GM18867 (cell line): ENCODE results near the gene ARHGEF3.

ENCODE experiments used
- ATAC-seq: cut with Tn5 transposase; IDR thresholded peaks from one replicate; pipeline ENCODE4 v1.9.1; 2021; ENCODE audit warnings: mild to moderate bottlenecking, moderate library complexity; ENCODE audit not compliant: unreplicated experiment

The ARHGEF3 gene

GRCh38 chr3:56823421-56823926 is 21.7 kb upstream of the ARHGEF3 start:
- ATAC-seq = no peak

GRCh38 chr3:56822501-56822900 is 20.8 kb upstream of the ARHGEF3 start:
- ATAC-seq = no peak

GRCh38 chr3:56819016-56819809 is 17.5 kb upstream of the ARHGEF3 start:
- no peak for ATAC-seq

- no peak for ATAC-seq
Measured at GRCh38 chr3:56818156-56818985, 16.6 kb upstream of the ARHGEF3 start.

DNA sequence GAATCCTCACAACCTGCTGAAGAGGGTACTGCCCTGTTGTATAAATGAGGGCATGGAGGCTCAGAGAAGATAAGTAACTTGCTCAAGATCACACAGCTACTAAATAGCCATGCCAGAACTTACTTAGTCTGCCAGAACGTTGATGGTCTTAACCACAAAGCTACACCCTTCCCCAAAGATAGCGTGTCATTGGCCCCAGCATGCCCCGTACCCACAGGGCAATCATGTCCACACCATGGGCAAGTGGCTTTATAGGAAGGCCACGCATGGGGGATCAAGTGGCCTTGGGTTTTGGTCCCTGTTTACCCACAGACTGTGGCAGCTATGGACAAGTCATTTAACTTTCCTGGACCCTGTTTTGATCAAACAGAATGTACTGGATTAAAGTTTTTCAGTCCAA is 15.9 kb upstream of the ARHGEF3 start:
- ATAC-seq = no peak

- ATAC-seq = no peak
Measured at GRCh38 chr3:56816061-56816460, 14.3 kb upstream of the ARHGEF3 start.

- ATAC-seq = no peak
Measured at GRCh38 chr3:56815589-56815988, 13.8 kb upstream of the ARHGEF3 start.

GRCh38 chr3:56813653-56813960 is 11.9 kb upstream of the ARHGEF3 start:
- no peak for ATAC-seq

GRCh38 chr3:56812754-56813652 is 11.3 kb upstream of the ARHGEF3 start:
- no peak for ATAC-seq

- no peak for ATAC-seq
Measured at GRCh38 chr3:56811546-56812202, 9.9 kb upstream of the ARHGEF3 start.

DNA sequence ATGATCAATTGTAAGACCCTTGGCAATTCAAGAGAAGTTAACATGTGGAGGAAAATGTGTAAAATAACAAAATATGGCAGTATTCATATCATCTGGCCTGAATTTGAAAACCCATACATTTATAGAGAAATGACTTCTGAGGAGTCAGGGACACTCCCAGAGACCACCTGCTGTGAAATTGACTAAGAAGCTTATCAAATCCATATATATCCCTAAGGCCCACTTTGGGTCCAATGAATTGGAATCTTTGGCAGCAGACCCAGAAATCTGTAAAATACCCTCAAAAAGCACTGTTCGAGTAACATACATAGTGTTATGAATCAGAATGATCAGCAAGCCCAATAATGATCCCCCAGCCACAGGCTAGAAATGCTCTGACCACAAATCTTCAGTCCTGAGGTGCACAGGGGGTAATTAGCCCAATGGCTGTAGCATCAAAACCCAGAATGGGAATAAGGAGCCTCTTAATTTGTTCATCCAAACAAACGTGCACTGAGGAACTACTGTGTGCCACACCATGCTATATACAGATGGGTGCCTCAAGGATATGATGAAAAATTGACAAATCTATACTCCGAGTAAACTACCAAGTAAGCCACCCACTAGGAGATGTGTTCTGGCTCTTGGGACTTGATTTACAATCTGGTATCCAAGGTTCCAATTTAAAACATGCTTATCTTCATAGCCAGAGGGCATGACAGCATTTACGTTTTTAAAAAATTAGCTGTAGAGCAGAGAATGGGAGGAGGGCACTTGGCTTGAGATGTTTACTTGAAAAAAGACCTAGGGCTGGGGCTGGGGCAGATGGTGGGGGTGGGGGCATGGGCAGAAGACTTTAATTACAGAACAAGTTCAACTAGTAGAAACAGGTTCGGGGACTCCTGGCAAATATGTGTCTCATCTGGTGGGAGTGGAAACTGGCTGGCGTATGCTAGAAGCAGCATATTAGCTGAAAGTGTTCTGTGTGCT is 9.1 kb upstream of the ARHGEF3 start:
- ATAC-seq = no peak

GRCh38 chr3:56806407-56806806 is 4.7 kb upstream of the ARHGEF3 start:
- ATAC-seq = no peak

- ATAC-seq = no peak
Measured at GRCh38 chr3:56802790-56803189, 1.0 kb upstream of the ARHGEF3 start.

- ATAC-seq = no peak
Measured at GRCh38 chr3:56802378-56802745, 613 bp upstream of the ARHGEF3 start.

DNA sequence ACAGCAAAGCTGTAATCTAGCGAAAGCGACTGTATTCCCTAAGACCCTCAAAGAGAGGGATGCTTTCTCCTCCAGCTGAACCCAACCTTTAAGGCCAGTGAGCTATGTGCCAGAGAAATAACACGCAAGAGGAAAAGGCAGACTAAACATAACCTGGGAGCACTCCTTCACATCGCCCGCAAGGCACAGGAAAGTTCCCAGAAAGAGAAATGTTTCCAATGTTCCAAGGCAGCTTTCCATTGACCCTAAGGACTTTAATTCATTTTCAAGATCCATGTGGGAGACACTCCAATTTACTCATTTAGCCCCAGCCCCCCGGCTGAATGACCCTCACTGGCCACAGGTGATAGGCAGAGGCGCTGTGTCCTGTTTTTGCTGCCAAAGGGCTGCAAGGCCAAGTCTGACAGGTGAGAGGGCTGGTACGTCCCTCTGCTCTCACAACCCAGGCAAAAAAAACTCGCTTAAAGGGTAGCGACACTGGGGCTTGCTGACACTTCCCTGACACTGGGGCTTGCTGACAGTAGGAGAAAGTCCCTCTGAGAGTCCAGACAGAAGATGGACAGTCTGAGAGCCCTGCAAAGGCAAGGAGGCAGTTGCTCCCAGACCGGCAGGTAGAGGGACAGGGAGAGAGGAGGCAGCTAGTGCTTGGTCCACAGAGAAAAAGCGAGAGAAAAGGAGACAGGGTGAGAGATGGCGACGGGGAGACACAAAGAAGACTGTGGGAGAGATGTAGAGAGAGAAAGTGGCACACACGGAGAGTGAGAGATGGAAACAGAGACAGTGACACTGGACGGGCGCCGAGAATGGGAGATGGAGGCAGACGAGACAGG is 702 bp downstream of the ARHGEF3 start:
- no peak for ATAC-seq

DNA sequence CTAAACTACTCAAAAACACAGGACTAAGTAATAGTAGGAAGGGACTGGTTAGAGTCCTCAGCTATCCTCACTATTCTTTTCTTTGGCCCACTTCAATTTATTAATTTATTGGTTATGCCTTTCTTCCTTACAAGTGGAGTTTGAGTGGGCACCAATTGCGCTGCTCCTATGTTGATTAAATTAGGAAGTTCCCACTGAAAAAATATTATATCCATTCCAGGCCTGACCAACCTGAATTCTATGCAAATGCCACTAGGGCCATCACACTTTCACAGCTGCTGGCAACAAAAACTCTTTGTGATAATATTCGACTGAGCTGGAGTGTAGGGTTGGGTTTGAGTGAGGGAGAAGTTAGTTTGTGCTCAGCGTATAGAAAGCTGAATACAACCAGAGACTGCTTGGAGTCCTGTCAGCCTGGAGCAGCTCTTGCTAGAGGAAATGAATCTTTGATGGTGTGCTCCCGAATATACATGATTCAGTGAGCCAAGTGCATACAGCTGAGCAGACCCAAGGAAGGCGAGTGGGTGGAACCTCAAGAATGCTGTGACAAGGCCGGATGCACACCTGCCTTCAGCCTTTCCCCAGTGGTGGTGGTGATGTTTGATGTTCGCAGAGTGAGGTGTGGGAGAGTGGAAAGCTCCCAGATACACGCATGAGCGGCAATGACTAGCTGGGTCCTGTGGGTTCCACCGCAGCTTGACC is 1.5 kb downstream of the ARHGEF3 start:
- ATAC-seq = peak; percentile 48

DNA sequence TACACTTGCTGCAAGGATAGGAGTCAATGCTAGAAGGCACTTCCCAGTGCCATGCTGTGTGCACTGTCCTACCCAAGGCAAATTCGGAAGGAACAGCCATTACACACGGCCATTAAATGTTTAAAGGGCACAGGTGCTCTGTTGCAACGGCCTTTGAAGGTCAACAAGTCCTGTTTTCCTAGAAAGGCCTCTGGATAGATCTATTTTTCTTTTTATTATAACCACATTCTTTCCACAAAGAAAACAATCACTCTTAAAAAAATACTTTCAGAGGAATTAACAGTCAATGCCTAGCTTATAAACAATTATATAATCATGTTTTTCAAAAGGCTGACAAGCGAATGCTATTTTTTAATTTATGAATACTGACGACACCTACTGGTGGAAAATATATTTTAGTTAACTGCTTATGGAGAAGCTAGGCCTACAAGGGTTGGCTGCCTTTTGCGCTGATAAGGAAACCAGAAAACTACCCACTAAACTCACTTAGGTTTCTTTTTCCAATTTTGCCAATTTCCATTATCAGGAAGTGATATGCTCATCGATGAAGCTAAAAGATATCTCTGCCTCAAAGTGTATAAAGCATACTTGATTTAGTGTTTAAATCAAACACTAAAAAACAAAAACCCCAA is 2.4 kb downstream of the ARHGEF3 start:
- no peak for ATAC-seq

GRCh38 chr3:56796996-56797395 is 4.8 kb downstream of the ARHGEF3 start:
- ATAC-seq = no peak
